Colon (tissue), 2 donors: ENCODE measurements around the gene RIN3.

Experiments used
- FAIRE-seq: peaks from 2 replicates; lab custom pipeline; 2012; peaks lifted over from hg19 to GRCh38; lab: Jason Lieb, UNC
- donor health status: control.
- donor health status: control.

The RIN3 gene

GRCh38 chr14:92651106-92651757 is 137.7 kb downstream of the RIN3 start:
- FAIRE-seq: no peak

GRCh38 chr14:92651758-92652406 is 138.3 kb downstream of the RIN3 start:
- FAIRE-seq: no peak

- FAIRE-seq: no peak
These were observed 139.0 kb downstream of the RIN3 start for GRCh38 chr14:92652413-92653151.

- no peak for FAIRE-seq
These were observed 139.6 kb downstream of the RIN3 start for GRCh38 chr14:92653162-92653651.

- no peak for FAIRE-seq
These were observed 140.8 kb downstream of the RIN3 start for GRCh38 chr14:92654239-92654901.

- no peak for FAIRE-seq
These were observed 142.0 kb downstream of the RIN3 start for GRCh38 chr14:92655419-92656201.

GRCh38 chr14:92656306-92657081 is 142.9 kb downstream of the RIN3 start:
- FAIRE-seq: no peak

GRCh38 chr14:92657457-92658142 is 144.0 kb downstream of the RIN3 start:
- no peak for FAIRE-seq

- FAIRE-seq: no peak
These were observed 144.6 kb downstream of the RIN3 start for GRCh38 chr14:92658160-92658559.

- FAIRE-seq: no peak
These were observed 145.1 kb downstream of the RIN3 start for GRCh38 chr14:92658684-92659083.

GRCh38 chr14:92659765-92660561 is 146.4 kb downstream of the RIN3 start:
- FAIRE-seq: no peak

- FAIRE-seq: no peak
These were observed 147.0 kb downstream of the RIN3 start for GRCh38 chr14:92660571-92660970.

- FAIRE-seq: no peak
These were observed 149.5 kb downstream of the RIN3 start for GRCh38 chr14:92663049-92663448.

GRCh38 chr14:92665661-92666110 is 152.1 kb downstream of the RIN3 start:
- FAIRE-seq: no peak

GRCh38 chr14:92666251-92666650 is 152.7 kb downstream of the RIN3 start:
- no peak for FAIRE-seq

- FAIRE-seq: no peak
These were observed 154.8 kb downstream of the RIN3 start for GRCh38 chr14:92668276-92668973.

GRCh38 chr14:92670160-92670559 is 156.6 kb downstream of the RIN3 start:
- FAIRE-seq: no peak

GRCh38 chr14:92670643-92671366 is 157.2 kb downstream of the RIN3 start:
- FAIRE-seq: no peak
